Measurements from ENCODE around the gene TSHZ1. TPM values are rescaled to one million over a fixed set of nuclear protein-coding genes. Genes with fewer than 3 reads are reported as not detected.

TSHZ1 gene
- total and polyA plus RNA-seq, 7 donors, result 2.0 to 10.5 (median 9.7) TPM

- no peaks in the 10 kb centered on the region for H3K9me3 ChIP-seq
- H3K27ac ChIP-seq, result peak overlapping the region; percentile 91
- no peaks in the 10 kb centered on the region for H3K27me3 ChIP-seq (ENCODE audit: insufficient read depth in 3 of 3, low read length in 2 of 3)
- H3K36me3 ChIP-seq (ENCODE audit: insufficient read depth in 1 of 2, low read depth in 1 of 2), result no peaks in the 10 kb centered on the region
- peak overlapping the region; percentile 91 for H3K4me3 ChIP-seq
- intact Hi-C loops (cut with DNase I), result loop anchor here in 1 of 2 donors (2.0 to 5.0 kb wide), 2 partner anchors 15 to 34 kb away; no protein-coding TSS in a partner anchor
- peaks cover 71% of the 10 kb centered on the region for H3K4me1 ChIP-seq
- TF ChIP-seq CTCF (IDR thresholded peaks at IDR 0.05), result no peak
- 11 to 23% (median 14%) methylated on average over 5 of the region's 5 CpGs for WGBS, 3 donors
- DNase-seq (no peak), ATAC-seq (no peak)
These were observed 3.2 kb downstream of the TSHZ1 start for GRCh38 chr18:75213611-75214331.

DNA sequence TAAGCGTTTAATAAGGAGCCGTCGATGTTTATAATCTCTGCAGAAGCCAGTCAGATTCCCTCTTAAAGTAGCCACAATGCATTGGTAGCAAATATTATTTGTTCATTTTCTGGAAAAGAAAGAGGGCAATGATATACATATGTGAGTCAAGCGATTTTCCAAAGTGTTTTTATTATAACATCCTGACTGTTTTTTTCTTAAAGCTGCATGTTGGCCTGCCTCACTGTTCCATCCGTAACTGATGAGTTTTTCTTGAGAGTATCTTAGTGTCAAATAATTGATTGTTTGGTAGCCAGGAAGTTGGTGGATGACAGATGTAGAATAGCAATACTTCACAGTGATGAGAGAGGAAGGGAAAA lies 3.7 kb downstream of the TSHZ1 start:
- no peaks in the 10 kb centered on the region for H3K27me3 ChIP-seq (ENCODE audit: insufficient read depth in 3 of 3, low read length in 2 of 3)
- DNase-seq, result no peak
- TF ChIP-seq CTCF (IDR thresholded peaks at IDR 0.05), result no peak
- ATAC-seq, result no peak
- peak overlapping the region; percentile 91 for H3K4me3 ChIP-seq
- intact Hi-C loops (cut with DNase I), result loop anchor here in 1 of 2 donors (5.0 kb wide), 1 partner anchor 33 kb away; no protein-coding TSS in a partner anchor
- peaks cover 76% of the 10 kb centered on the region for H3K4me1 ChIP-seq
- H3K27ac ChIP-seq, result peak overlapping the region; percentile 91
- H3K36me3 ChIP-seq (ENCODE audit: insufficient read depth in 1 of 2, low read depth in 1 of 2), result no peaks in the 10 kb centered on the region
- no peaks in the 10 kb centered on the region for H3K9me3 ChIP-seq
- WGBS, 3 donors, result 51 to 55% (median 53%) methylated on average over 5 of the region's 5 CpGs

- Histone ChIP-seq H3K4me1 (peaks cover 80% of the 10 kb centered on the region), H3K36me3 (ENCODE audit: insufficient read depth in 1 of 2, low read depth in 1 of 2) (no peaks in the 10 kb centered on the region), H3K9me3 (no peaks in the 10 kb centered on the region), H3K27ac (peak overlapping the region; percentile 38), H3K27me3 (ENCODE audit: insufficient read depth in 3 of 3, low read length in 2 of 3) (no peaks in the 10 kb centered on the region), H3K4me3 (peak overlapping the region; percentile 91)
- no peak for TF ChIP-seq CTCF (IDR thresholded peaks at IDR 0.05)
- no peak for DNase-seq
- 70 to 82% (median 72%) methylated on average over 12 of the region's 12 CpGs for WGBS, 3 donors
- intact Hi-C loops (cut with DNase I), result loop anchor here in 1 of 2 donors (5.0 kb wide), 1 partner anchor 32 kb away; no protein-coding TSS in a partner anchor
- ATAC-seq, result no peak
These were observed 4.3 kb downstream of the TSHZ1 start for GRCh38 chr18:75214766-75215510.

GRCh38 chr18:75215663-75216062 lies 5.1 kb downstream of the TSHZ1 start:
- WGBS, 3 donors, result 81 to 89% (median 88%) methylated on average over 4 of the region's 4 CpGs
- Histone ChIP-seq H3K27me3 (ENCODE audit: insufficient read depth in 3 of 3, low read length in 2 of 3) (no peaks in the 10 kb centered on the region), H3K4me3 (no peak overlapping the region), H3K4me1 (peaks cover 80% of the 10 kb centered on the region), H3K9me3 (no peaks in the 10 kb centered on the region), H3K36me3 (ENCODE audit: insufficient read depth in 1 of 2, low read depth in 1 of 2) (no peaks in the 10 kb centered on the region), H3K27ac (peak overlapping the region; percentile 38)
- no peak for ATAC-seq
- no peak for TF ChIP-seq CTCF (IDR thresholded peaks at IDR 0.05)
- no peak for DNase-seq
- intact Hi-C loops (cut with DNase I), result no loop called here

Data from psoas muscle (tissue), 8 donors.